Activated CD4-positive, alpha-beta T cell treated with anti-CD3 and anti-CD28 coated beads for 4 hours (primary cell): ENCODE results near the gene PLA2G2C.
A peak's percentile ranks its signal among the peaks of the same experiment; 100 is the strongest.

Experiments
- DNase-seq, 2 donors: peaks; one replicate each; pipeline ENCODE4 v3.0.0-alpha.2; 2020

Gene PLA2G2C

DNA sequence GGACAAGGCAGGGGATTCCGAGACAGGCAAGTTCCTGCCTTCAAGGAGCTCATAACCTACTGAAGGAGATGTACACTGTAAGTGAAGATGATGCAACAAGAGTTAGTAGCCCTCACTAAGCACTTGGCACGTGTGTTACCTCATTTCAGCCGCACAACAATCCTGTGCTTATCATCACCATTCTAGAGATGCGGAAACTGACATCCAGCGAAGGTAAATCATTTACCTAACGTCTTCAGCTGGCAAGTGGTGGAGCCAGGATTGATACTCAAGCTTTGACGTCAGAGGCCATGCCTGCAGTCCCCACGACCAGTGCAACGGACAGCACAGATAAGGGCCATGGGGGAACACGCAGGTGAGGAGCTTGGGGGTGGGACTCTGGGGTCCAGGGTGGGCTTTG, 3.3 kb downstream of the PLA2G2C start:
- no peak for DNase-seq

DNA sequence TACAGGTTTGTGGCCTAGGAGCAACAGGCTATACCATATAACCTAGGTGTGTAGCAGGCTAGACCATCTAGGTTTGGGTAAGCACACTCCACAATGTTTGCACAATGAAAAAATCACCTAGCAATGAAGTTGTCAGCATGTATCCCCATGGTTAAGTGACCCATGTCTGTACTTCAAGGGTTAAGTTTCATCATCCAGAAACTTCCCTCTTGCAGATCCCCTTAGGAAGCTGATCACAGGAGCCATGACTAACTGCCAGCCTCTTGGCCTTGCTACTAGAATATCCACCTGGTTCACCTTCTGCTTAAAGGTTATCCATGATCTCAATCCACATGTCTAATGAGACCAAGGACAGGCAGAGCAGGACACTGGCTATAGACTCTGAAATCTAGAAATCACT, 3.9 kb downstream of the PLA2G2C start:
- no peak for DNase-seq

DNA sequence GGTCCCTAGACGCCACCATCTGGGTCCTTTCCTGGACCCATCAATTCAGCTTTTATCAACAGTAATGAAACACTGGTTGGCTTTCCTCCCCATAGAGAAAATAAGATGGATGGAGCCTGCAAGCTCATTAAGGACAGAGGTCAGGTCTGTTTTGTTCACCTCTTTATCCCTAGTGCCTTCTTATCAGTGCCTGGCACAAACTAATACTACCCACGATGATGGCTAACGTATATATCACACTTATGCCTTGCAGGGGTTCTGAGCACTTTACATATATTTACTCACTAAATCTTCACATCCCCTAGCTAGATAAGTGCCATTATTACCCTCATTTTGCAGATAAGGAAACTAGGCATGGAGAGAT, 5.5 kb downstream of the PLA2G2C start:
- DNase-seq, result no peak

DNA sequence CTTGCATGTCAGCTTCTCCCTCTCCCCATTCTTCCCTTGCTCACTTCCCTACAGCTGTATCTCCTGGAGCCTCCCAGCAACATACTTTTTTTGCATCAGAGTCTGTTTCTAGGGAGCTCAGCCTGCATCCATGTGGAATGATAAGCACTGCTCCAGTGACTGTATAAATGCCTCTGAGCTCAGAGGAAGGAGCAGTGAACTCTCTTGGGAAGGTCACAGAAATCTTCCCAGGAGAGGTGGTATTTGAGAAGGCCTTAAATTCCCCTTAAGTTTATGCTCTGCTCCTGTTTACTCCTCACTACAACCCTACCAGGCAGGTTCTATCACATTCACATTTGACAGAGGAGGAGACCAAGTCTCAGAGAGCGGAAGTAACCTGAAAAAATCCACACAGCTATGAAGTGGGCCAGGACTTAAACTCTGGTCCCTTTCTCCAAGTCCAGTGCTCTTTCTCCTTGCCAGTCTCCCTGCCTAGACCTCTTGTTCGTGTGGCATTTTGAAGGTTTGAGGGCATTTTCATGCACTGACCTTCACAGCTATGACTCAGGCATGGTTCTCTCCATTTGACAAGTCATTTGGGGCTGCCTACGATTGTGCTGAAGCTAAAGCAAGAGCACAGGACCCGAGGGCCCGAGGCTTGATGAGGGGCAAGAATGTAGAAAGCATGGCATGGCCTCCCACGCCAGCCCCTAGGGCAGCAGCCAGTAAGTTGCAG, 6.0 kb downstream of the PLA2G2C start:
- DNase-seq, result no peak

DNA sequence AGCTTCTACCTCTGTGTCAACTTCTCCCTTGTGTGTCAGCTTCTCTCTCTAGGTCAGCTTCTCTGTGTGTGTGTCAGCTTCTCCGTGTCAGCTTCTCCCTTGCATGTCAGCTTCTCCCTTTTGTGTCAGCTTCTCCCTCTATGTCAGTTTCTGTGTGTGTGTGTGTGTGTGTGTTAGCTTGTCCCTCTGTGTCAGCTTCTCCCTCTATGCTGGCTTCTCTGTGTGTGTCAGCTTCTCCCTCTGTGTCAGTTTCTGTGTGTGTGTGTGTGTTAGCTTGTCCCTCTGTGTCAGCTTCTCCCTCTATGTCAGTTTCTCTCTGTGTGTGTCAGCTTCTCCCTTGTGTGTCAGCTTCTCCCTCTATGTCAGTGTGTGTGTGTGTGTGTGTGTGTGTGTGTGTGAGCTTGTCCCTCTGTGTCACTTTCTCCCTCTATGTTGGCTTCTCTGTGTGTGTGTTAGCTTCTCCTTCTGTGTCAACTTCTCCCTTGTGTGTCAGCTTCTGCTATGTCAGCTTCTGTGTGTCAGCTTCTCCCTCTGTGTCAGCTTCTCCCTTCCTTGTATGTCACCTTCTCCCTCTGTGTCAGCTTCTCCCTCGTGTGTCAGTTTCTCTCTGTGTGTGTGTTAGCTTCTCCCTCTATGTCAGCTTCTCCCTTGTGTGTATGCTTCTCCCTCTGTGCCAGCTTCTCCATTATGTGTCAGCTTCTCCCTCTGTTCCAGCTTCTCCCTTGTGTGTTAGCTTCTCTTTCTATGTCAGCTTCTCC, 6.8 kb downstream of the PLA2G2C start:
- DNase-seq, result no peak

DNA sequence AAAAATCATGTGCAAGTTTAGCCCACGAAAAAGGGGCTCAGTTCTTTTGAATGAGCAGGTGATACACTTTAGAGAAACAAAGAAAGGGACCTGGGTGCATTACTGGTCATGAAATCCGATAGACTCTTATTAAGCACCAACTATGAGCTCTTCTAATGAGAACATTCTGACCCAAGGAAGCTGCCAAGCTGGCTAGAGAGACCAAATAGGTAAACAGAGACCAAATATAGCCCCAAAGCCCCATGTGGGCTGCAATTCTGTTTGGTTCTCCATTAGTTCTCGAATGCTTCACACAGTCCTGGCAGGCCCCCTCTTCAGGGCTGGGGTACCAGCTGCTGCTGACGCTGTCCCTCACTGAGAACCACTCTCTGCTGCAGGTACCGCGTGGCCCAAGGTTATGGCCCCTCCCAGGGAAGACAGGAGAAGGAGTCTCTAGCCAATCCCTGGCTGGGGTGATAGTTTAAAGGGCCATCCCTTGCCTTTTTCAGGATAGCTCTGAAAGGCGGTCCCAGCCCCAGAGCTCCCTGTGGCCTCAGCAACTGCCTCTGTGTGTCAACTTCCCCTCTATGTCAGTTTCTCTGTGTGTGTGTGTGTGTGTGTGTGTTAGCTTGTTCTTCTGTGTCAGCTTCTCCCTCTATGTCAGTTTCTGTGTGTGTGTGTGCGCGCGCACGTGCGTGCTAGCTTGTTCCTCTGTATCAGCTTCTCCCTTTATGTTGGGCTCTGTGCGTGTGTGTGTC, 7.5 kb downstream of the PLA2G2C start:
- no peak for DNase-seq

GRCh38 chr1:20174937-20175666, 11.2 kb downstream of the PLA2G2C start:
- no peak for DNase-seq

- DNase-seq, result no peak
Observed at GRCh38 chr1:20172033-20172590, 14.2 kb downstream of the PLA2G2C start.

DNA sequence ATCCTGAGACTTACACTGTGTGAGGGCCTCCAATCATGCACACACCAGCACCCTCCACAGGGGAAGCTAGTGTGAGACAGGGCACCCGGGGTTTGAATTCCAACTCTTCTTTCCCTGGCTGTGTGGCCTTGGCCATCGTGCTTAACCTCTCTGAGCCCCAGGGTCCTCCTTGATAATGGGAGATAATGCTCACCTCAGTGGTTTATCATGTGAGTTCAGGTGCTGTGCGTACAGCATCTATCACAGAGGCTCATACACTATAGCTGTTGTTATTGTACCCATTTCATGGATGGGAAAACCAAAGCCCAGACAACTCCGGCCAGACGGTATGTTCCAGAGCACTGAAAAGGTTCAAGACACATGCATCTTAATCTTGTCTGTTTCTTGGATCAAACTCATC, 16.4 kb downstream of the PLA2G2C start:
- no peak for DNase-seq

DNA sequence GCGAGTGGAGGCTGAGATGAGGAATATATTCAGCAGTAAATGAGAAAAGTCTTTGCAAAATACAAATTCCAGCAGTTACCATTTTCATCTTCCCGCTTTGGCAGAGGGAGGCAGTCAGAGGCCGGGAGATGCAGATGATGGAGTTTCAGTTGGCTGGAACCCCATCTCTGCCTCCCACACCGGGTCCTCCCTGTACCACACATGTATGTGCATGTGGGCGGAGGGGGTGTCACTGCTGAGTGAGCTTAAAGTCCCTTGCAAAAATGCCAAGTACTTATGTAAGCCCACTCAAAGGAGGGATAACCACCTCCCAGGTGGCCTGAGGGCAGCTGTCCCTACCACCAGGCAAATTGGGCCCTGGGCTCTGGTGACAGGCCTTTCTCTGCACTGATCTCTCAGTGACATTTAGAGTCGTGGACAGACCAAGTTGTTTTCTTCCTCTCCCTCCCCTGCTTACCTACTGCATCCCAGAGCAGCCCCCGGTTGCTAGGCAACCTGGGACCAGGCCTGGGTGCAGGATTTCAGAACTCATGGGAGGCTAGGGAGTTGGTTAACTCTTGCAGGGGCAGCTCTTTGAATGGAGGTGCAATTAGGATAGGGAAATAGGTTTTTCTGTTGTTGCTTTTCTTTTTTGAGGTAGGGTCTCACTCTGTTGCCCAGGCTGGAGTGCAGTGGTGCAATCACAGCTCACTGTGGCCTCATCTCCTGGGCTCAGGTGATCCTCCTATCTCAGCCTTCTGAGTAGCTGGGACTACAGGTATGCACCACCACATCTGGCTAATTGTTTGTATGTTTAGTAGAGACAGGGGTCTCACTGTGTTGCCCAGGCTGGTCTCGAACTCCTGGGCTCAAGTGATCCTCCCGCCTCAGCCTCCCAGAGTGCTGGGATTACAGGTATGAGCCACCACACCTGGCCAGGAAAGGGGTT, 17.5 kb downstream of the PLA2G2C start:
- DNase-seq, result no peak

- DNase-seq, result no peak
Observed at GRCh38 chr1:20167126-20167525, 19.2 kb downstream of the PLA2G2C start.

DNA sequence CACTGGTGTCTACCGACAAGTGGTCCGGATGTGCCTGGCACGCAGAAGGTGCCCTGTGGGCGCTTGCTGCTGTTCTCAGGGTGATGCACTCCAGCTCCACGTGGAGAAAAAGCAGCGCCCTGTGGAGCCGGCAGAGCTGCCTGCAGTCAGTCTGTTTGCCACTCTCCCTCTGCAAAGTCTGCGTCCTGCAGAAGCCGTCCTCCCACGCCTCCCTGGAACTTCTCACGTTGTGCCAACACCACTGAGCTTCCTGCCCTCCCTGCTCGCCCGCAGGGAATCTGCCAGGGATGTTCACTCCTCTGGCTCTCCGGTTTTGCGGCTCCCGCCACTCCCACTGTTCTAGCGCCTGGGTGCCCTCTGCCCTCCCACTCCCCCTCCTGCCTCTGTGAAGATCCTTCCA, 20.3 kb downstream of the PLA2G2C start:
- no peak for DNase-seq

DNA sequence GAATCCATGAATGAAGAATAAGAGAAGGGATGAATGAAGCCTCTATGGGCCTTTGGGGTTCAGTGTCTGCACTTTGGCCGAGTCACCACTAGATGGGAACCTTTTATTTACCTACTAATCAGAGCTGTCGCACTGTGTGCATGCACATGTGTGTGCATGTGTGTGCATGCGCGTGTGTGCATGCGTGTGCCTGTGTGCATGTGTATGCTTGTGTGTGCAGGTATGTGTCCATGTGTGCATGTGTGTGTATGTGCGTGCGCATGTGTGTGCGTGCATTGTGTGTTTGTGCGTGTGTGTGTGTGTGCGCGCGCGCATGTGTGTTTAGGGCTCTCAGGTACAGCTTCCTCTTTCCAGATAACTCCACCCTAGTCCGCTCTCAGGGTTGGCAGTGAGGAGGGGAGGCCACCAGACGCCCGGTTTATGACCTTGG, 20.8 kb downstream of the PLA2G2C start:
- no peak for DNase-seq

GRCh38 chr1:20164694-20165202, 21.6 kb downstream of the PLA2G2C start:
- DNase-seq, result no peak

DNA sequence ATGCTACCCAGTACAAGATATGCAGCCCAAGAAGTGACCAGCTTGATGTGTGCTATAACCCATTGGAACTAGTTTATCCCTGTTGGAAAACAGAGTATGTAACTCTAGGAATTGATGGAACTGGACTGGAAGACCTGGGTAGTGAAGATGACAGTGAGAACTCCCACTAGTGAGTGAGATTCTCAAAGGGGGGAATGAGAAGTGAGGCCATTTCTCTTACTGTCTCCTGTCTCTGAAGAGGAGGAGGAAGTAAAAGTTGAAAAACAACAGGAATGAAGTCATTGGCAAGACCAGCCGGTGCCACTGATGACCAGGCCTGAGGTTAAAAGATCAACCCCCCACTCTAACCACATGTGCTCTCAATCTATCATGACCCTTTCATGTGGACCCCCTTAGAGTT, 26.3 kb downstream of the PLA2G2C start:
- no peak for DNase-seq

DNA sequence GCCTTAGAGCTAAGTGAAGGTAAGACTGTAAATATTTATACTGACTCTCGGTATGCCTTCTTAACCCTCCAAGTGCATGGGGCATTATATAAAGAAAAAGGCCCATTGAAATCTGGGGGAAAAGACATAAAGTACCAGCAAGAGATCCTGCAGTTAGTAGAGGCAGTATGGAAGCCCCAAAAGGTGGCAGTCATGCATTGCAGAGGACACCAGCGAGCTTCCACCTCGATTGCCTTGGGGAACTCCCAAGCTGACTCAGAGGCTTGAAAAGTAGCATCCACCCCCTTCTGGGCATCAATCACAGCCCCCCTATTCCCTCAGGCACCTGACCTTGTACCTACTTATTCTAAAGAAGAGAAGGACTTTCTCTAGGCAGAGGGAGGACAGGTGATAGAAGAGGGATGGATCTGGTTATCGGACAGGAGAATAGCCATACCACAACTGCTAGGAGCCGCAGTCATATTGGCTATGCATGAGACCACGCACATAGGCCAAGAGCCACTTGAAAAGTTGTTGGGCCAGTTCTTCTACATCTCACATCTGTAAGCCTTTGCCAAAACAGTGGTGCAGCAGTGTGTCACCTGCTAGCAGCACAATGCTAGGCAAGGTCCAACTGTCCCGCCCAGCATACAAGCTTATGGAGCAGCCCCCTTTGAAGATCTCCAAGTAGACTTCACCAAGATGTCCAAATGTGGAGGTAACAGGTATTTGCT, 27.8 kb downstream of the PLA2G2C start:
- peak in 1 of 2 donors; percentile 9 for DNase-seq

DNA sequence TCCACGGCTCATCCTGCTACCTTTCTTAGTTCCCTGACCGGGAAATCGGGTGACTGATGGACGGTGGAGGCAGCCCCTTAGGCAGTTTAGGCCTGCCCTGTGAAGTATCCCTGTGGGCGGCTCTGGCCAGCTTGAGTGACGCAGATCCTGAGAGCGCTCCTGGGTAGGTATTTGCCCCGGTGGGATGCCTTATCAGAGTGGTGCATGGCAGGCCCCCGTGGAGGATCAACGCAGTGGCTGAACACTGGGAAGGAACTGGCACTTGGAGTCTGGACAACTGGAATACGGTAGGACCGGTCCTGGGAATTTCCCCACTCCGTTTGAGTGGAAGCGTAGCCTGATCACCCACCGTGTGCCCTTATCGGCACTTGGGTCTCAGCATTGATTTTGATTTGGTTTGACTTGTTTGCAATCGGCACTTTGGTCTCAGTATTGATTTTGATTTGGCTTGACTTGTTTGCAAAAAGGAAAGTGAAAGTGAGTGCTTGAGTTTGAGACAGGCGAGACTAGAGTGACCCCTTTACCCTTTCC, 32.0 kb downstream of the PLA2G2C start:
- DNase-seq, result no peak

GRCh38 chr1:20153000-20153418, 33.3 kb downstream of the PLA2G2C start:
- DNase-seq, result no peak

DNA sequence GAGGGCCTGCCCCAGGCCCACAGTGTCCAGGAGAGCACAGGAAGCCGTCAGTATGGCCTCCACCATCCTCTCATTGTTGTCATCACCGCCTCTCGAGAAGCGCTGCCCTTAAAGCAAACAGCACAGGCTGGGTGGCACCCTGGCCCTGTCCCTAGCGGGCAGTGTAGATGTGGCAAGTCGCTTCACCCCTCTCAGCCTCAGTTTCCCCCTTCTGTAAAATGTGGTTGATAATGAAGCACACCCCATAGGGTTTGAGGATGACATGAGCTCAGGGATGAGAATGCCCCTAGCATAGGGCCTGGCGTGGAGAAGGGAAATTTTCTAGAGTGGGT, 33.8 kb downstream of the PLA2G2C start:
- DNase-seq, result no peak

DNA sequence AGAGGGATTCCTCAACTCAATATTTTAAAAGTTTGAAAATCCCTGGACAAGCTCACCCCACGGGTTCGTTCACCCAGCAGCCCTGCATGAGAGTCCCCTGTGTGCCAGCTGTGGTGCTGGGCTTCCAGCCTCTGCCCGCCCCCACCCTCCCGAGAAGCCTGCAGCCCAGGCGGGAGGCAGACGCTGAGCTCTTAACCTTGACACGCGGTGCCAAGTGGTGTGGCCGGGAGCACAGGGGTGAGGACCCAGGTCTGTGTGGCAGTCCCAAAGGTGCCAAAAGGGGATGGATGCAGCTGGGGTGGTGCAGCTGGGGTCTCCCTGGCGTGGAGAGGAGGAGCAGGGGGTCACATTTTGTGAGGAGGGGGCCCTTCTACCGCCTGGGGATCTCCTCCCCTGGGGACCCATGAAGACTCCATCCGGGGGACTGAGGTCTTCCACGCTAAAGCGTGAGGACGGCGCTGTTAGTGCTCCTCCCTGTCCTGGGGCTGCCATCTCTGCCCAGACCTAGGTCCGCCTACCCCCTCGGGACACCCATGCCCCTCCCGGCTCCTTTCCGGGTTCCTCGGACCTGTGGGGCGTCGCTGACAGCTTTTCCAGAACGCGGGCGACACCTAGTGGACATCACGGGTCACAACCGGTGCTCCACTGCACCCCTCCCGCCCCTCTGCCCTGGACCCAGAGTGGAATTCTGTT, 34.3 kb downstream of the PLA2G2C start:
- peak; percentile 79 to 80 for DNase-seq
